Measurements from ENCODE around the gene ZFP36L2.

DNA sequence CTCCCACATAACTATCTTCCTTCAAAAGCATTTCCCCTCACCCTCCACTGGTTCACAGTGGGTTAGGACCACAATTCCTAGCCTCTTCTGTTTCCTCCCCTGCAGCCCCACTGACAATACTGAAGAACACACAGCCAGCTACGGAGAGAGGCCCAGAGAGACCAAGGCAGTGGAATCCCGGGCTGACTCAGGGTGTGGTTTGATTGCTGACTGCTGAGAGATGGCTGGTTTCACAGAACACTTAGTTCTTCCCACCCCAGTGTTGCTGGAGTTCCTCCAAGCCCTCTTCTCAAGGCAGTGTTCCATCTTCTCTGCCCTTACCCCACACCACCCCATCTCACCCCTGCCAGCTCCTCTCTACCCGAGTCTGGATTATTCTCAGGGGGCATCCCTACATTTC lies 43.3 kb upstream of the ZFP36L2 start:
- TF ChIP-seq, protein P1, sequence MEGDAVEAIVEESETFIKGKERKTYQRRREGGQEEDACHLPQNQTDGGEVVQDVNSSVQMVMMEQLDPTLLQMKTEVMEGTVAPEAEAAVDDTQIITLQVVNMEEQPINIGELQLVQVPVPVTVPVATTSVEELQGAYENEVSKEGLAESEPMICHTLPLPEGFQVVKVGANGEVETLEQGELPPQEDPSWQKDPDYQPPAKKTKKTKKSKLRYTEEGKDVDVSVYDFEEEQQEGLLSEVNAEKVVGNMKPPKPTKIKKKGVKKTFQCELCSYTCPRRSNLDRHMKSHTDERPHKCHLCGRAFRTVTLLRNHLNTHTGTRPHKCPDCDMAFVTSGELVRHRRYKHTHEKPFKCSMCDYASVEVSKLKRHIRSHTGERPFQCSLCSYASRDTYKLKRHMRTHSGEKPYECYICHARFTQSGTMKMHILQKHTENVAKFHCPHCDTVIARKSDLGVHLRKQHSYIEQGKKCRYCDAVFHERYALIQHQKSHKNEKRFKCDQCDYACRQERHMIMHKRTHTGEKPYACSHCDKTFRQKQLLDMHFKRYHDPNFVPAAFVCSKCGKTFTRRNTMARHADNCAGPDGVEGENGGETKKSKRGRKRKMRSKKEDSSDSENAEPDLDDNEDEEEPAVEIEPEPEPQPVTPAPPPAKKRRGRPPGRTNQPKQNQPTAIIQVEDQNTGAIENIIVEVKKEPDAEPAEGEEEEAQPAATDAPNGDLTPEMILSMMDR (IDR thresholded peaks at IDR 0.05; ENCODE audit: insufficient read depth, low read length), result no peak
- TF ChIP-seq POLR2AphosphoS5 (IDR thresholded peaks at IDR 0.05; ENCODE audit: low read depth), result no peak
- TF ChIP-seq, protein P2, sequence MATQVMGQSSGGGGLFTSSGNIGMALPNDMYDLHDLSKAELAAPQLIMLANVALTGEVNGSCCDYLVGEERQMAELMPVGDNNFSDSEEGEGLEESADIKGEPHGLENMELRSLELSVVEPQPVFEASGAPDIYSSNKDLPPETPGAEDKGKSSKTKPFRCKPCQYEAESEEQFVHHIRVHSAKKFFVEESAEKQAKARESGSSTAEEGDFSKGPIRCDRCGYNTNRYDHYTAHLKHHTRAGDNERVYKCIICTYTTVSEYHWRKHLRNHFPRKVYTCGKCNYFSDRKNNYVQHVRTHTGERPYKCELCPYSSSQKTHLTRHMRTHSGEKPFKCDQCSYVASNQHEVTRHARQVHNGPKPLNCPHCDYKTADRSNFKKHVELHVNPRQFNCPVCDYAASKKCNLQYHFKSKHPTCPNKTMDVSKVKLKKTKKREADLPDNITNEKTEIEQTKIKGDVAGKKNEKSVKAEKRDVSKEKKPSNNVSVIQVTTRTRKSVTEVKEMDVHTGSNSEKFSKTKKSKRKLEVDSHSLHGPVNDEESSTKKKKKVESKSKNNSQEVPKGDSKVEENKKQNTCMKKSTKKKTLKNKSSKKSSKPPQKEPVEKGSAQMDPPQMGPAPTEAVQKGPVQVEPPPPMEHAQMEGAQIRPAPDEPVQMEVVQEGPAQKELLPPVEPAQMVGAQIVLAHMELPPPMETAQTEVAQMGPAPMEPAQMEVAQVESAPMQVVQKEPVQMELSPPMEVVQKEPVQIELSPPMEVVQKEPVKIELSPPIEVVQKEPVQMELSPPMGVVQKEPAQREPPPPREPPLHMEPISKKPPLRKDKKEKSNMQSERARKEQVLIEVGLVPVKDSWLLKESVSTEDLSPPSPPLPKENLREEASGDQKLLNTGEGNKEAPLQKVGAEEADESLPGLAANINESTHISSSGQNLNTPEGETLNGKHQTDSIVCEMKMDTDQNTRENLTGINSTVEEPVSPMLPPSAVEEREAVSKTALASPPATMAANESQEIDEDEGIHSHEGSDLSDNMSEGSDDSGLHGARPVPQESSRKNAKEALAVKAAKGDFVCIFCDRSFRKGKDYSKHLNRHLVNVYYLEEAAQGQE (IDR thresholded peaks at IDR 0.05; ENCODE audit: insufficient replicate concordance, low read depth), result no peak
- TF ChIP-seq GABPA (IDR thresholded peaks at IDR 0.05; ENCODE audit: low read depth), result no peak
